NAMALWA (cell line): Measurements from ENCODE around the gene RPL35A.
A peak's percentile ranks its signal among the peaks of the same experiment; 100 is the strongest.
"Not testable (repeated sequence)": the region's sequence is repeated elsewhere in the genome, so short reads cannot be mapped to it uniquely, and the experiment has no call there.

Source experiments
- DNase-seq: peaks from one replicate; pipeline ENCODE4 v3.0.0-alpha.2; 2015; ENCODE audit warnings: low spot score

RPL35A gene

DNA sequence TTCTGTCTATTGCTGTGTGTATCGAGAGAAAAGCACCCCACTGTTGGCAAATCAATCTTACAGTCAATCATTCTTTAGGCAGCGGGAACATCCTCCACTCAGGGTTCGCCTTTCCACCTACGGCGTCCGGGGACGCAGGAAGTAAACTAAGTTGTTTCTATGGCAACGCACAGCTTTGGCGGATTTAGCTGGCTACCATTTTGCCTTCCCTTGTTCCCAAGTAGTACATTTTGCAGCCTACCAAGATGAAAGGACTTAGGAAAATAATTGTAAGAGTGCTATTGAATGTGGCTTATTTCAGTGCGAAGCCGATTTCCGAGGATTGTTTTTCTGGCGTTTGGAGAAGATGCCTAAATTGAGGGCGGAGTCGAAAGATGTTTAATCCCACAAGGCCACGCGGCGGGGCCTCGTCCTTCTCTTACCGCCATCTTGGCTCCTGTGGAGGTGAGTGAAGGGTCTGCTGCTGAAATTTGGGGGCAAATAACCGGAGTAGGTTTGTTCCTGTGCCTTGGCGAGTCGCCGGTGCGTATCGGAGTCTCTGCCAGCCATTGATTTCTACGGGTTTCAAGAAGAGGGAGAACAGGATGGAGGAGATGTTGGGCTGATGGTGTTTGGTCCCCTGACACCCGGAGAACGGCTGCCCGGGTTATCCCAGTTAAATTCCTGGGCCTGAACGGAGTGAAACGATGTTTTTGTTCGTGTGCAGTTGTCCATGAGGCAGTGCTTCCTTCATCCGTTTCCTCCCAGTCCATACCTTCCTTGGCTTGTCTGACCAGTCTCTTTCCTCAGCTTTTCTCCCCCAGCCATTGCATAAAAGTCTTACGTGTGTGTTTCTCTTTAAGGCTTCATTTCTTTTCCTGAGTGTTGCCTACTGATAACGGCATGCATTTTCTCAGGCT, at the start of gene RPL35A:
RPL35A (plus strand) TSS at position 413 of the 899 bp plus-strand sequence. CDS start 778 bp downstream, outside the sequence.
- peak; percentile 96 for DNase-seq

- DNase-seq: no peak
Measured at GRCh38 chr3:197901626-197902025, 48.4 kb upstream of the RPL35A start.

- DNase-seq: peak; percentile 89
Measured at GRCh38 chr3:197906023-197906849, 43.8 kb upstream of the RPL35A start.

DNA sequence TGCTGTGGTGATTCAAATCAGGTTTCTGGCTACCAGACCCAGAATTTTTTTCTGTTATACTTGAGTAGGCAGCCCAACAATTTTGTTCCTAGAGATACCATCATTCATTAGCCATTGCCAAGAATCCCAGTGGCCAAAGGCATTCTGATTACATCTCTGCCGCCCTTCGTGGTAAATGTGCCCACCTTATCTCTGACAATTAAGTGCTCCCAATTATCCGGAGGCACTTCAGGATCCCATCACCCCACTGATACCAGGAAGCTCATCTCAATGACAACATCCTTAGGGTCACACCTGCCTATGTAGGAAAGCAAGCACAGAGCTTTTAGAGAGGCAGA, 43.2 kb upstream of the RPL35A start:
- no peak for DNase-seq

GRCh38 chr3:197907196-197907595, 42.8 kb upstream of the RPL35A start:
- DNase-seq: no peak

DNA sequence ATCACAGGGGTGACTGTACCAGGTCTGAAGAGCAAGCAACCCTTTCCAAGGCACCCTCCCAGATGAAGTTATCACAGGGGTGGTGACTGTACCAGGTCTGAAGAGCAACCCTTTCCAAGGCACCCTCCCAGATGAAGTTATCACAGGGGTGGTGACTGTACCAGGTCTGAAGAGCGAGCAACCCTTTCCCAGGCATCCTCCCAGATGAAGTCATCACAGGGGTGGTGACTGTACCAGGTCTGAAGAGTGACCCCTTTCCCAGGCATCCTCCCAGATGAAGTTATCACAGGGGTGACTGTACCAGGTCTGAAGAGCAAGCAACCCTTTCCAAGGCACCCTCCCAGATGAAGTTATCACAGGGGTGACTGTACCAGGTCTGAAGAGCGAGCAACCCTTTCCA, 41.4 kb upstream of the RPL35A start:
- not testable (repeated sequence) for DNase-seq

DNA sequence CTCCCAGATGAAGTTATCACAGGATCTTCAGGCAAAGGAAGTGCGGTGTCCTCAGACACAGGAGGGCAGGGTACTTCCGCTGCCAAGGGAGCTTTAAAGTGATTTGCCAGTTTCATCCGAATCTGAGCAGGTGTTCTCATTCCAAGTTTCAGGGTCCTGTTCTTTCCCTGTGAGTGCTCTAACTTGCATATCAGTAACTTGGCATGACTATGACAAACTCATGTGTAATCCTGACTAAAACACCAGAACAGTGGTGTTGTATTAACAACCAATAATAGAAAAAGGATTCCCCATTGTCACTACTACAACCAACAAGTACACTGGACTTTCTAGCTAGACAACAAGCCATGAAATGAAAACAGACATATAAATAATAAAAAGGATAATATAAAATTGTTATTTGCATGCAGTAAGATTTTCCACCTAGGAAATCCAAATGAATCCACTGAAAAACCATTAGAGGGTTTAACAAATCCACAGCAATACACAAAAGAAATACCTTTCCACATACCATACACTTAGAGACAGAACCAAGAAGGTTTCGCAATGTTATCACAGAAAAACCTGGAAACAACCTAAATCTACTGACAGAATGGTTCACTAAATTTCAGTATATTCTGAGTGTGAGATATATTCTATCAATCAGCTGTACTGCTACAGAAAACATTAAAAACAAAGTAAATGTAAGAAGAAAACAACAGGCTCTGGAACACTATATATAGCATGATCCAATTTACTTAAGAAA, 40.9 kb upstream of the RPL35A start:
- no peak for DNase-seq

DNA sequence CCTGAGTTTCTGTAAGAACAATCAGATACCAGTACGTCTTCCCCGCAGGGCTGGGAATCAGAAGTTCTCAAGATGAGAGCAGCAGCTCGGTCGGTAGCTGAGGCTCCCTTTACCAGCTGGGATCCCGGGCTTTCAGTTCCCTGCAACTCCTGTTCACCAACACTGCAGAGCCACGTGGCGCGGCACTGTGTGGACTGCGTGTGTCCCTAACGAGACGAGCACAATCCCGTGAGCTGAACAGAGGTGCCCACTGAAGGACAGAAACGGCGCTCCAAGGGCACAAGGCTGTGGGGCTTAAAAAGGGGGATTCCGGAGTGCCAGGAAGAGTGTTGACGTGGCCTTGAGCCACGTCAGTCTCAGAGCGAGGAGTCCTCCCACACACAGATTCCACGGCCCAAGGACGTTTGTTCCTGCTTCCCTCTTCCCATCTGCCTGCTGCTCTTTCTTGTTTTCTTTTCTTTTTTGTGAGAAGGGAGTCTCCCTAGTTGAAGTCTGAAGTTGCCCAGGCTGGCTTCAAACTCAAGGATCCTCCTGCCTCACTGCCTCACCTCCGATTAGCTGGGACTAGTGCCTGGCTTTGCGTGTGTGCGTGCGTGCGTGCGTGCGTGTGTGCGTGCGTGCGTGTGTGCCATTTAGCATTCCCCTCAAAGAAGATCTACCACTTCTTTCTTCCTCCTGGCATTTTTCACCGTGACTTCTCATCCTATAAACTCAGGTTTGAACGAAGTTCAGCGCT, 37.1 kb upstream of the RPL35A start:
- DNase-seq: no peak

GRCh38 chr3:197913641-197914380, 36.2 kb upstream of the RPL35A start:
- no peak for DNase-seq

DNA sequence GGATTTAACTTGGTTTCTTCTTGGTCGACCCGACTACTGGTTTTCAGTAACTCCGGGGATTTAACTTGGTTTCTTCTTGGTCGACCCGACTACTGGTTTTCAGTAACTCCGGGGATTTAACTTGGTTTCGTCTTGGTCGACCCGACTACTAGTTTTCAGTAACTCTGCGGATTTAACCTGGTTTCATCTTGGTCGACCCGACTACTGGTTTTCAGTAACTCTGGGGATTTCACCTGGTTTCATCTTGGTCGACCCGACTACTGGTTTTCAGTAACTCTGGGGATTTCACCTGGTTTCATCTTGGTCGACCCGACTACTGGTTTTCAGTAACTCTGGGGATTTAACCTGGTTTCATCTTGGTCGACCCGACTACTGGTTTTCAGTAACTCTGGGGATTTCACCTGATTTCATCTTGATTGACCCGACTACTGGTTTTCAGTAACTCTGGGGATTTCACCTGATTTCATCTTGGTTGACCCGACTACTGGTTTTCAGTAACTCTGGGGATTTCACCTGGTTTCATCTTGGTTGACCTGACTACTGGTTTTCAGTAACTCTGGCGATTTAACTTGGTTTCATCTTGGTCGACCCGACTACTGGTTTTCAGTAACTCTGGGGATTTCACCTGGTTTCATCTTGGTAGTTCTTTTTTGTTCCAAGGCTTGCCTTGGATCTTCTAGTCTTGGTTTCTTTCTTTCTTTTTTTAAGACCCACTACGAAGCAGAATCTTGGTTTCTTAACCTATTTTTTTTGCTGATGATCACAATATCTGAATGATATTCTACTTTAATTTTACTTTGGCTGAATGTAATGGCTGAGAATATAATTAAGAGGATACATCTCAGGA, 28.3 kb upstream of the RPL35A start:
- DNase-seq: not testable (repeated sequence)

- peak; percentile 26 for DNase-seq
Measured at GRCh38 chr3:197926418-197926817, 23.6 kb upstream of the RPL35A start.

DNA sequence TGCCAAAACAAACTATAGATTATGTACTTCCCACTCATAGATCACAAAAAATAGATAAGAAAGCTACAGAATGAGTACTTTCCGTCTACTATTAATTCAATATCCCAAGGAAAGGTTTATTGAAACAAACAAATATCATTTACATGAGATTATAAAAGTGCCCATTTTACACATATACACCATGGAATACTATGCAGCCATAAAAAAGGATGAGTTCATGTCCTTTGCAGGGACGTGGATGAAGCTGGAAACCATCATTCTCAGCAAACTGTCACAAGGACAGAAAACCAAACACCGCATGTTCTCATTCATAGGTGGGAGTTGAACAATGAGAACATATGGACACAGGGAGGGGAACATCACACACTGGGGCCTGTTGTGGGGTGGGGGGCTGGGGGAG, 22.4 kb upstream of the RPL35A start:
- DNase-seq: not testable (repeated sequence)

GRCh38 chr3:197936819-197937384, 13.1 kb upstream of the RPL35A start:
- DNase-seq: no peak

- DNase-seq: no peak
Measured at GRCh38 chr3:197940745-197941384, 9.1 kb upstream of the RPL35A start.

DNA sequence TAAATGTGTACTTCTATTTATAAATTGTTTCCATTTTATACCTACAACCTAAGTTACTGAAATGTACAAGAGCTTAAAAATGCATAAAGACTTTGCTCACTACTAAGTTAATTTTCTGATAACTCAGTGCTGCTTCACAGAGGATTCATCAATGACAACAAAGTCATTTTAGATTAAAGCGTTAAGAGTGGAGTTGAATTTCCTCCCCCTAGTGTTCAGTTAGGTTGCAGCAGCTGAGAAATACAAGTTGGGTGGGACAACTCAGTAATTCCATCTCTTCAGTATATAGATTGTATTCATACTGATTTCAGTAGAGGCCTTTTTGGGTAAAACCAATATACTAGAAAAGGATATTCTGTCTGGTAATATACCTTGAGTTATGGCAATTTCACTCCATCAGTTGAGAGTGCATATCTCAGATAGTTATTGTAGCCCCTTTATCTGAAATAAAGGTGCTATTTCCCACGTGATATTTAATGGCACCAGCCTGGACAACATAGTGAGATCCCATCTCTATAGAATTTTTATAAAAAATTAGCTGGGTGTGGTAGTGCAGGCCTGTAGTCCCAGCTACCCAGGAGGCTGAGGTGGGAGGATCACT, 6.9 kb upstream of the RPL35A start:
- peak; percentile 80 for DNase-seq

GRCh38 chr3:197949191-197949777, 706 bp upstream of the RPL35A start:
- DNase-seq: no peak

DNA sequence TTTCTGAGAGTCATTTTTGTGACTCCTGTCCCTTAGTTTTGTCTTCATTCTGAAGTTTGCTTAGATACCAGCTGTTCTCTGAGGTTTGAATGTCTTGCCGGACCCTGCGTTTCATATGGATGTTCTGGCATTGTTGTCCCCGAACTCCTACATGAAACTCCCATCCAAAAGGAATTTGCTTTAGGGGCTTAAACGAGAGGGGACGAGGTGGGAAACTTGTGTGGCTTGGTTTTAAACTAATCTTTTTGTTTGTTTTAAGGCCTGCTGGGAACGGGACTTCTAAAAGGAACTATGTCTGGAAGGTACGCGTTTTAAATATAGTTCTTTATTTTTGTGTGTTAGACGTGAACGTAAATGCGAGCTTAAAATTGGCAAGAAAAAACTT, 679 bp downstream of the RPL35A start:
- no peak for DNase-seq

DNA sequence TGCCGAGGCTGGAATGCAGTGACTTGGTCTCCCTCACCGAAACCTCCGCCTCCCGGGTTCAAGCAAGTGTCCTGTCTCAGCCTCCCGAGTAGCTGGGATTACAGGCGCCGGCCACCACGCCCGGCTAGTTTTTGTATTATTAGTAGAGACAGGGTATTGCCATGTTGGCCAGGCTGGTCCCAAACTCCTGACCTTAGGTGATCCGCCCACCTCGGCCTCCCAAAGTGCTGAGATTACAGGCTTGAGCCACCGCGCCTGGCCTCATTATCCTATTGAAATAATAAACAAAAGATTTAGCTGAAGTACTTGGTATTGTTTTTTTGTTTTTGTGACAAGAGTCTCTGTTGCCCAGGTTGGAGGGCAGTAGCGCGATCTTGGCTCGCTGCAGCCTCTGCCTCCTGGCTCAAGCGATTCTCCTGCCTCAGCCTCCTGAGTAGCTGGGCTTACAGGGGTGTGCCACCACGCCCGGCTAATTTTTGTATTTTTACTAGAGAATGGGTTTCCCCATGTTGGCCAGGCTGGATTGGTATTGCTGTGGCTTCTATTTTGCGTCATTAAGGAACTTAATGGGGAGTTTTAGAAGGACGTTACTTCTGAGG, 1.5 kb downstream of the RPL35A start:
- DNase-seq: no peak
